Smooth muscle cell (in vitro differentiated cells): ENCODE data around the gene CRISPLD2. TPM values are rescaled to one million over a fixed set of nuclear protein-coding genes. Genes with fewer than 3 reads are reported as not detected.

Experiments
- DNase-seq: peaks from one replicate; lab custom pipeline; 2025; ENCODE audit not compliant: unreplicated experiment; lab: John Stamatoyannopoulos, UW
- H2AFZ ChIP-seq: fragments of 200-600 bp; sonication (generic); 2 replicates; pipeline ENCODE4 v1.6.0; 2016; ENCODE audit warnings: antibody characterized with exemption, low read depth, mild to moderate bottlenecking
- H3F3A ChIP-seq: fragments of 200-600 bp; sonication (generic); 2 replicates; pipeline ENCODE4 v1.6.0; 2017; ENCODE audit warnings: antibody characterized with exemption, low read depth
- H3K27ac ChIP-seq: fragments of 200-600 bp; sonication (generic); 2 replicates; pipeline ENCODE4 v1.5.1; 2016; ENCODE audit warnings: low read depth, mild to moderate bottlenecking
- H3K27me3 ChIP-seq: fragments of 200-600 bp; sonication (generic); 2 replicates; pipeline ENCODE4 v1.6.1; 2016; ENCODE audit warnings: low read depth, mild to moderate bottlenecking
- H3K36me3 ChIP-seq: fragments of 200-600 bp; sonication (generic); 2 replicates; pipeline ENCODE4 v1.5.1; 2016; ENCODE audit warnings: low read depth
- H3K4me1 ChIP-seq: fragments of 200-600 bp; sonication (generic); 2 replicates; pipeline ENCODE4 v1.5.1; 2016; ENCODE audit warnings: low read depth
- H3K4me2 ChIP-seq: fragments of 200-600 bp; sonication (generic); 2 replicates; pipeline ENCODE4 v1.6.0; 2016; ENCODE audit warnings: mild to moderate bottlenecking
- H3K4me3 ChIP-seq: fragments of 200-600 bp; sonication (generic); 2 replicates; pipeline ENCODE4 v1.5.1; 2016; ENCODE audit warnings: mild to moderate bottlenecking
- H3K79me2 ChIP-seq: fragments of 200-600 bp; sonication (generic); 2 replicates; pipeline ENCODE4 v1.6.0; 2016; ENCODE audit warnings: low read depth, mild to moderate bottlenecking
- H3K9ac ChIP-seq: fragments of 200-600 bp; sonication (generic); 2 replicates; pipeline ENCODE4 v1.6.0; 2016; ENCODE audit warnings: low read depth
- H3K9me3 ChIP-seq: fragments of 200-600 bp; sonication (generic); replicated peaks from 2 replicates; pipeline ENCODE4 v1.5.1; 2016; ENCODE audit warnings: low read depth
- H4K20me1 ChIP-seq: fragments of 200-600 bp; sonication (generic); 2 replicates; pipeline ENCODE4 v1.6.0; 2016; ENCODE audit warnings: low read depth
- WGBS: methylation state at CpG from one replicate; pipeline ENCODE4 v1.1.7; 2016; ENCODE audit warnings: low lambda C conversion rate; 5-methylcytosine and 5-hydroxymethylcytosine counted together
- polyA plus RNA-seq: library from polyadenylated mRNA; unstranded; fragments of >200 nt; fragmentation: Nextera tagmentation; extraction: Ambion mirVana; gene quantifications from 2 replicates; pipeline ENCODE4 v1.2.1, GENCODE V29; 2016
- total RNA-seq: library from RNA; depleted of rRNA; stranded (reverse); fragments of >200 nt; gene quantifications from 2 replicates; pipeline ENCODE4 v1.2.3, GENCODE V29; 2014
- TF ChIP-seq, protein P1 (sequence below): fragments of 200-600 bp; sonication (generic); IDR thresholded peaks from 2 replicates; pipeline ENCODE4 v1.5.1; 2017; ENCODE audit warnings: borderline replicate concordance, mild to moderate bottlenecking, antibody characterized with exemption; ENCODE audit not compliant: insufficient read depth, poor library complexity, severe bottlenecking

CRISPLD2 gene
- total and polyA plus RNA-seq, 2 experiments from 2014 or later = 63.1 to 105 TPM

DNA sequence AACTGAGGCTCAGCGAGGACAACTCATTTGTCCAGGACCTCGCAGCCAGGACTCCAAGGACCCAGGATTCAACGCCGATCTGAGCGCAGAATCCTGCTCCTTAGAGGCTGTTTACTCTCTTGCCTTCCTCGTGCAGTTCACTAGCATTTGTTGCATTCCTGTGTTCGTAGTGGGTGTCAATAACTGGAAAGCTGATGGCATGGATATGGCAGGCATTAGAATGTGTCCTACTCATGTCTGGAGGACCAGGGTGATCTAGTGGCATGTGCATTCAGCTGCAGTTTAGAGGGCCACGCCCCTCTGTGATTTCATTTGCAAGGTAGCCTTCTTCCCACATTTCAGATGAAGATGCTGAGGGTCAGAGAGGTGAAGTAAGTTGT is 510 bp downstream of the CRISPLD2 start:
- Histone ChIP-seq H4K20me1 (peaks cover 32% of the 10 kb centered on the region), H3F3A (peaks cover 15% of the 10 kb centered on the region), H3K4me3 (peak overlapping the region; percentile 66), H3K27ac (peak overlapping the region; percentile 22), H3K27me3 (no peaks in the 10 kb centered on the region), H3K79me2 (peaks cover 55% of the 10 kb centered on the region), H3K4me1 (no peaks in the 10 kb centered on the region), H3K9ac (peak overlapping the region; percentile 26), H3K36me3 (no peaks in the 10 kb centered on the region), H3K4me2 (peak overlapping the region; percentile 97), H3K9me3 (no peaks in the 10 kb centered on the region), H2AFZ (no peak overlapping the region)
- DNase-seq = no peak
- 47% methylated on average over 8 of the region's 8 CpGs for WGBS
- TF ChIP-seq, protein P1, sequence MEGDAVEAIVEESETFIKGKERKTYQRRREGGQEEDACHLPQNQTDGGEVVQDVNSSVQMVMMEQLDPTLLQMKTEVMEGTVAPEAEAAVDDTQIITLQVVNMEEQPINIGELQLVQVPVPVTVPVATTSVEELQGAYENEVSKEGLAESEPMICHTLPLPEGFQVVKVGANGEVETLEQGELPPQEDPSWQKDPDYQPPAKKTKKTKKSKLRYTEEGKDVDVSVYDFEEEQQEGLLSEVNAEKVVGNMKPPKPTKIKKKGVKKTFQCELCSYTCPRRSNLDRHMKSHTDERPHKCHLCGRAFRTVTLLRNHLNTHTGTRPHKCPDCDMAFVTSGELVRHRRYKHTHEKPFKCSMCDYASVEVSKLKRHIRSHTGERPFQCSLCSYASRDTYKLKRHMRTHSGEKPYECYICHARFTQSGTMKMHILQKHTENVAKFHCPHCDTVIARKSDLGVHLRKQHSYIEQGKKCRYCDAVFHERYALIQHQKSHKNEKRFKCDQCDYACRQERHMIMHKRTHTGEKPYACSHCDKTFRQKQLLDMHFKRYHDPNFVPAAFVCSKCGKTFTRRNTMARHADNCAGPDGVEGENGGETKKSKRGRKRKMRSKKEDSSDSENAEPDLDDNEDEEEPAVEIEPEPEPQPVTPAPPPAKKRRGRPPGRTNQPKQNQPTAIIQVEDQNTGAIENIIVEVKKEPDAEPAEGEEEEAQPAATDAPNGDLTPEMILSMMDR = no peak

DNA sequence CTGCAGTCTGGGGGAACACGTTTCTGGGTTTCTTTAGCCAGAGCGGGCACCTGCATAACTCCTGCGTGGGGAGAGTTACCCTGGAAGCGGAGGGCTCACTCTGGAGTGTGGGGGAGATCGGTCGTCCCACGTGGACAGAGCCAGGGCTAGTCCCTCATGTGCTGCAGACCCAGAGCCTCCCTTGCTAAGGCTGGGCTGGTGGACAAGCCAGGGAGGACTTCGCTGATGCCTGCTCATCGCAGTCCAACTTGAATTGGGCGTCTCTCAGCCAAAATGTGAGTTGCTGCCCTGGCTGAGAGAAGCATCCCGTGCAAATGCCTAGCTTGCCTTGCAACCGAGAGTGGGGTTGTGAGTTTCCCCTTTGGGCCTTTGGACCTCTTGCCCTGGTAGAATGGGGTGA is 986 bp downstream of the CRISPLD2 start:
- DNase-seq = no peak
- peak overlapping the region; percentile 66 for H3K4me3 ChIP-seq

DNA sequence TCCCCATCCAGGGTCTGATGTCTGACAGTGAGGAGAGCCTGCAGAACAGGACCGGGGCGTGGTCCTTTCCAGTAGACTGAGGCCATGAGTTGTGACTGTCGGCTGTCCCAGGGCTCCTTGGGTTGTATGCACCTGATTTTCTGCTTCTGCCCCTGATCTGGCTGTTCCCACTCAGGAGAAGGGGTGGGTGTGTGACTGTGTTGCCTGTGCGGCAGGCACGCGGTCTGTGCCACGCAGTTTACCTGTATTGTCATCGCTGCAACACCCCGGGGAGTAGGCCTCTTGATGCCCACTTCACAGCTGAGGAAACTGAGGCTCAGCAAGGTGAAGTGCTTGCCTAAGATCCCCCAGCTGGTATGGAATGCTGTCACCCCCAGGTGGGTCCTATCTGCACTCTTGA is 1.4 kb downstream of the CRISPLD2 start:
- no peaks in the 10 kb centered on the region for H3K36me3 ChIP-seq
- H3K79me2 ChIP-seq = peaks cover 64% of the 10 kb centered on the region
- H3K4me3 ChIP-seq = peak overlapping the region; percentile 66
- peaks cover 36% of the 10 kb centered on the region for H4K20me1 ChIP-seq
- no peaks in the 10 kb centered on the region for H3K27me3 ChIP-seq
- H3K4me2 ChIP-seq = peak overlapping the region; percentile 97
- TF ChIP-seq, protein P1 = no peak
- H2AFZ ChIP-seq = no peak overlapping the region
- peak overlapping the region; percentile 95 for H3K27ac ChIP-seq
- 90% methylated on average over 9 of the region's 9 CpGs for WGBS
- H3K9ac ChIP-seq = peak overlapping the region; percentile 26
- DNase-seq = no peak
- no peaks in the 10 kb centered on the region for H3K9me3 ChIP-seq
- peaks cover 24% of the 10 kb centered on the region for H3F3A ChIP-seq
- H3K4me1 ChIP-seq = no peaks in the 10 kb centered on the region

More for the DNA sequence above, 986 bp downstream of the CRISPLD2 start:
- Histone ChIP-seq H3K4me2 (peak overlapping the region; percentile 97), H3K36me3 (no peaks in the 10 kb centered on the region), H3K79me2 (peaks cover 60% of the 10 kb centered on the region), H3K9ac (peak overlapping the region; percentile 26), H3K9me3 (no peaks in the 10 kb centered on the region), H2AFZ (no peak overlapping the region), H3K27ac (peak overlapping the region; percentile 95), H4K20me1 (peaks cover 32% of the 10 kb centered on the region), H3K4me1 (no peaks in the 10 kb centered on the region), H3K27me3 (no peaks in the 10 kb centered on the region), H3F3A (peaks cover 20% of the 10 kb centered on the region)
- WGBS = 76% methylated on average over 12 of the region's 12 CpGs
- TF ChIP-seq, protein P1 = no peak
